Effector memory CD4-positive, alpha-beta T cell (primary cell): ENCODE data around the gene ZNF467.

Experiments used
- DNase-seq, 3 donors: peaks; one replicate each; pipeline ENCODE4 v3.0.0-alpha.2; 2020
- H3K27ac ChIP-seq: 2 replicates; pipeline ENCODE4 v1.7.0; 2013; ENCODE audit warnings: mild to moderate bottlenecking, low read length, moderate library complexity; ENCODE audit not compliant: insufficient read depth, poor library complexity, severe bottlenecking
- H3K27me3 ChIP-seq: replicated peaks from 2 replicates; pipeline ENCODE4 v1.7.0; 2013; ENCODE audit warnings: mild to moderate bottlenecking, low read length; ENCODE audit not compliant: insufficient read depth, control insufficient read depth, poor library complexity, severe bottlenecking
- H3K36me3 ChIP-seq: 2 replicates; pipeline ENCODE4 v1.7.0; 2013; ENCODE audit warnings: mild to moderate bottlenecking, low read length, moderate library complexity; ENCODE audit not compliant: control insufficient read depth, insufficient read depth
- H3K4me1 ChIP-seq: 2 replicates; pipeline ENCODE4 v1.7.0; 2013; ENCODE audit warnings: low read length, mild to moderate bottlenecking; ENCODE audit not compliant: control insufficient read depth, insufficient read depth, poor library complexity, severe bottlenecking
- H3K4me3 ChIP-seq: 2 replicates; pipeline ENCODE4 v1.7.0; 2013; ENCODE audit warnings: low read length, low read depth, mild to moderate bottlenecking; ENCODE audit not compliant: insufficient read depth, poor library complexity, severe bottlenecking
- H3K9me3 ChIP-seq: 2 replicates; pipeline ENCODE4 v1.7.0; 2013; ENCODE audit warnings: mild to moderate bottlenecking, low read length, moderate library complexity; ENCODE audit not compliant: control insufficient read depth
- total RNA-seq, 3 donors: gene quantifications; one replicate each; lab custom pipeline; 2026; lab: John Stamatoyannopoulos, UW

ZNF467 gene, protein sequence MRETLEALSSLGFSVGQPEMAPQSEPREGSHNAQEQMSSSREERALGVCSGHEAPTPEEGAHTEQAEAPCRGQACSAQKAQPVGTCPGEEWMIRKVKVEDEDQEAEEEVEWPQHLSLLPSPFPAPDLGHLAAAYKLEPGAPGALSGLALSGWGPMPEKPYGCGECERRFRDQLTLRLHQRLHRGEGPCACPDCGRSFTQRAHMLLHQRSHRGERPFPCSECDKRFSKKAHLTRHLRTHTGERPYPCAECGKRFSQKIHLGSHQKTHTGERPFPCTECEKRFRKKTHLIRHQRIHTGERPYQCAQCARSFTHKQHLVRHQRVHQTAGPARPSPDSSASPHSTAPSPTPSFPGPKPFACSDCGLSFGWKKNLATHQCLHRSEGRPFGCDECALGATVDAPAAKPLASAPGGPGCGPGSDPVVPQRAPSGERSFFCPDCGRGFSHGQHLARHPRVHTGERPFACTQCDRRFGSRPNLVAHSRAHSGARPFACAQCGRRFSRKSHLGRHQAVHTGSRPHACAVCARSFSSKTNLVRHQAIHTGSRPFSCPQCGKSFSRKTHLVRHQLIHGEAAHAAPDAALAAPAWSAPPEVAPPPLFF
- total RNA-seq, result 1.7 to 3.5 (median 3.3) reads per million in 3 donors

DNA sequence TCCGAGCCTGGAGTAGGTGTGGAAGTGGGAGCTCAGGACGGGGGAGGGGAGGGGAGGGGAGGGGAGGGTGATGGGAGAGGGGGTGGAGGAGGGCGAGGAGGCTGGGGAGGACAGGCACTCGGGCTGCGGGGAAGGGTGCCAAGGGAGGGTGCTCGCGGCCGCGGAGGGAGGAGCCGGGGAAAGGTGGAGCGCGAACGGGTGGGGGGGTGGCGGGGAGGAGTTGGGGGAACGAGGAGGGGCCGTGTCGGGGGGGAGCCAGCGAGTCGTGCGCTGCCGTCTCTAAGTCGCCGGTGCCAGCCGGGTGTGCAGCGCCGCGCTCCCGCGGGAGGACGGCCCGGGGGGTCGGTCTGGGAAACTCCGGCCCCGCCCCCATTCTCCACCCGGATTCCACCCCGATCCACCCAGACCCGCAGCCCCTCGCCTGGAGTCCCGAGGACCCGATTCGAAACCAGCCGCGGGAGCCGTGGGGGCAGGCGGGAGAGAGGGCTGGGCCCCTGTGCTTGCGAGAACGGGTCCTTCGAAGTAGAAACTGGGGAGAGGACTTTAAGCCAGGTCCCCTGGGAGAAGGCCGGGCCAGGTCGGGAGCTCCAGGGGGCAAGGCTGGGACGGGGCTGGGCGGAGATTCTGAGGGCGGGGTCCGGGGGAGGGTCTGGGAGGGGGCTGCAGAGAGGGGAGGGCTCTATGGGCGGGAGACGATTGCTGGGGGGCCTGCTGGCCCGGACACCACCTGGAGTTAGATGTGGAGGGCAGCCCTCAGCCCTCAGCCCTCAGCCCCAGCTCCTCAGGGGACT, at the start of gene ZNF467:
TSS of gene ZNF467 (minus strand) at position 143 of the 791 bp plus-strand sequence. CDS start 2,556 bp downstream, outside the sequence.
- Histone ChIP-seq H3K36me3 (no peaks in the 10 kb centered on the region), H3K4me1 (peaks cover 12% of the 10 kb centered on the region), H3K9me3 (no peaks in the 10 kb centered on the region), H3K4me3 (peak within 1 kb of the TSS; percentile 85), H3K27me3 (no peaks in the 10 kb centered on the region), H3K27ac (peak within 1 kb of the TSS; percentile 11)
- DNase-seq, result peak; percentile 23 to 43 (median 33)

DNA sequence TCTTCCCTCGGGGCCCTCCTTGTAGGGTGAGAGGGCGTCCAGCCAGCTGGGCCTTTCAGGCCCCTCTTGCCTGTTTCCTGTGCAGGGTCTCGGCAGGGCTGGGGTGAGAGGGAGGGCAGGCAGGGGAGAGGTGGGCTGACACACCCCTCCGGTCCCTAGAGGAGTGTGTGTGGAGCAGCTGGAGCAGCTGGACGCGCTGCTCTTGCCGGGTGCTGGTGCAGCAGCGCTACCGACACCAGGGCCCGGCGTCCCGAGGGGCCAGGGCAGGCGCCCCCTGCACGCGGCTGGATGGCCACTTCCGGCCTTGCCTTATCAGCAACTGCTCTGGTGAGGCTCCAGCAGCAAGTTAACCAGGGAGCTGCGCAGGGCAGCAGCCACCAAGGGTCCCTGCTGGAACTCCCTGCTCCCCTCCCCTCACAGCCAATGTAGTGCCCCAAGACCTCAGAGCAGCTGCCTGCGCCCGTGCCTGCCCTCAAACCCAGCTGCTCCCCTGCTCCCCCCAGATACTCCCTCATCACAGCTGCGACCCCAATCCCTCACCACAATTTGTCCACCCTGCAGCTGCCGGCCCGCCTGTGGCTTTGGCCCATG, 49.1 kb upstream of the ZNF467 start:
- Histone ChIP-seq H3K4me3 (no peak overlapping the region), H3K9me3 (no peaks in the 10 kb centered on the region), H3K36me3 (no peaks in the 10 kb centered on the region), H3K27me3 (no peaks in the 10 kb centered on the region), H3K4me1 (no peaks in the 10 kb centered on the region), H3K27ac (no peak overlapping the region)
- no peak for DNase-seq

DNA sequence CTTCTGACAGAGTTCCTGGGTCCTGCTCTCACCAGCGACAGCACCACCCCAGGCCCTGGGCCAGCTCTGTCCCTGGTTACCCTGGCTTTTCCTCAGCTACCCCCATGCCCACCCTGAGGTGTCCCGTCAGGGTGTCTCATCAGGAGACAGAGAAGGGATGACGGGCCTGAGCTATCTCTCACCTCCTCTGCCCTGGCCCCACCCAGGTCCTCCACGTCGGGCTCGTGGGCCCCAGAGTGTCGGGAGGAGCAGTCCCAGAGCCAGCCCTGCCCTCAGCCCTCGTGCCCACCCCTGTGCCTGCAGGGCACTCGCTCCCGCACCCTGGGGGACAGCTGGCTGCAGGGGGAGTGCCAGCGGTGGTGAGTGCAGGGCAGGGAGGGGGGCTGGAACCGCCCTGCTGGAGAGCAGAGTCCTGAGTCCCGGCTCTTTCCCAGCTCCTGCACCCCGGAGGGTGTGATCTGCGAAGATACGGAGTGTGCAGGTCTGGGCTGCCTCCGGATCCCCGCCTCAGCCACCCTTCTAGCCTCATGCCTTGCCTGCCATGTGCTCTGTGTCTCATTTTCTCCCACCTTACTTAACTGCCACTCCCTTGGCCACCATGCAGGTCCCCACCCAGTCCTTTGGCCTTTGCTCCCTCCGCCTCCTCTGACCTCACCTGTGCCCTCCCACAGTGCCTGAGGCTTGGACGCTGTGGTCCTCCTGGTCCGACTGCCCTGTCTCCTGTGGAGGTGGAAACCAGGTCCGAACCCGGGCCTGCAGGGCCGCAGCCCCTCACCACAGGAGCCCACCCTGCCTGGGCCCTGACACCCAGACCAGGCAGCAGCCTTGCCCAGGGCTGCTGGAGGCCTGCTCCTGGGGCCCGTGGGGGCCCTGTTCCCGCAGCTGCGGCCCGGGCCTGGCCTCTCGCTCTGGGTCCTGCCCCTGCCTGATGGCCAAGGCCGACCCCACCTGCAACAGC, 48.1 kb upstream of the ZNF467 start:
- Histone ChIP-seq H3K4me1 (no peaks in the 10 kb centered on the region), H3K4me3 (no peak overlapping the region), H3K36me3 (no peaks in the 10 kb centered on the region), H3K9me3 (no peaks in the 10 kb centered on the region), H3K27ac (no peak overlapping the region), H3K27me3 (no peaks in the 10 kb centered on the region)
- no peak for DNase-seq

DNA sequence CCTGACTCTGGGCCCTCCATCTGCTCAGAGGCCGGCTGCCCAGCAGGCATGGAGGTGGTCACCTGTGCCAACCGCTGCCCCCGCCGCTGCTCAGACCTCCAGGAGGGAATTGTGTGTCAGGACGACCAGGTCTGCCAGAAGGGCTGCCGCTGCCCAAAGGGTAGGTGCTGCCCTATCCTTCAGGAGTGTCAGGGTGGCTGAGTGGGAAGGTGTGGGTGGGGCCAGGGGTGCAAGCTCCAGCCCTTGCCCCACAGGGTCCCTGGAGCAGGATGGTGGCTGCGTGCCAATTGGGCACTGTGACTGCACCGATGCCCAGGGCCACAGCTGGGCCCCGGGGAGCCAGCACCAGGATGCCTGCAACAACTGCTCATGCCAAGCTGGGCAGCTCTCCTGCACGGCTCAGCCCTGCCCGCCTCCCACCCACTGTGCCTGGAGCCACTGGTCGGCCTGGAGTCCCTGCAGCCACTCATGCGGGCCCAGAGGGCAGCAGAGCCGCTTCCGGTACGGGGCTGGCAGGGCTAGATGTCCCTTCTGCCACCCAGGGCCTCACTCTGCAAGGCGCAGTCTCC, 47.3 kb upstream of the ZNF467 start:
- H3K9me3 ChIP-seq, result no peaks in the 10 kb centered on the region
- no peaks in the 10 kb centered on the region for H3K27me3 ChIP-seq
- no peak for DNase-seq

DNA sequence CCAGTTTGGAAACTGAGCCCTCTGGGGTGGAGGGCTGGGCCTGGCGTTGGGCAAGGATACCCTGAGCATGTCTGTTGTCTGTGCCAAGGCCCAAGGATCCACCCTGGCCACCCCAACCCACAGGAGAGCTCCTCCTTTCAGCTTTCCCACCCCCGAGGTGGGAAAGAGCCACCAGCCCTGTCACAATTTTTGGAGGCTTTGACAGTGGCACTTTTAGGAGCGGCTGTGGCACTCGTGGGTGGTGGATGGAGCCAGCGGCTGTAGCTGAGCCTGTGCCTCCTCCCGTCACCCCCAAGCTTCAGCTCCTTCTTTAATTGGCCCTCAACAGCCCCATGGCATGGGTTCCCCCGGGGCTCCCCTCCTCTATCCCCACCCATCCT, 46.6 kb upstream of the ZNF467 start:
- H3K36me3 ChIP-seq, result no peaks in the 10 kb centered on the region
- H3K27me3 ChIP-seq, result no peaks in the 10 kb centered on the region
- DNase-seq, result no peak
- H3K4me1 ChIP-seq, result no peaks in the 10 kb centered on the region
- H3K9me3 ChIP-seq, result no peaks in the 10 kb centered on the region
- no peak overlapping the region for H3K4me3 ChIP-seq
- no peak overlapping the region for H3K27ac ChIP-seq

More for the DNA sequence above, 47.3 kb upstream of the ZNF467 start:
- Histone ChIP-seq H3K4me3 (no peak overlapping the region), H3K27ac (no peak overlapping the region), H3K4me1 (no peaks in the 10 kb centered on the region), H3K36me3 (no peaks in the 10 kb centered on the region)

DNA sequence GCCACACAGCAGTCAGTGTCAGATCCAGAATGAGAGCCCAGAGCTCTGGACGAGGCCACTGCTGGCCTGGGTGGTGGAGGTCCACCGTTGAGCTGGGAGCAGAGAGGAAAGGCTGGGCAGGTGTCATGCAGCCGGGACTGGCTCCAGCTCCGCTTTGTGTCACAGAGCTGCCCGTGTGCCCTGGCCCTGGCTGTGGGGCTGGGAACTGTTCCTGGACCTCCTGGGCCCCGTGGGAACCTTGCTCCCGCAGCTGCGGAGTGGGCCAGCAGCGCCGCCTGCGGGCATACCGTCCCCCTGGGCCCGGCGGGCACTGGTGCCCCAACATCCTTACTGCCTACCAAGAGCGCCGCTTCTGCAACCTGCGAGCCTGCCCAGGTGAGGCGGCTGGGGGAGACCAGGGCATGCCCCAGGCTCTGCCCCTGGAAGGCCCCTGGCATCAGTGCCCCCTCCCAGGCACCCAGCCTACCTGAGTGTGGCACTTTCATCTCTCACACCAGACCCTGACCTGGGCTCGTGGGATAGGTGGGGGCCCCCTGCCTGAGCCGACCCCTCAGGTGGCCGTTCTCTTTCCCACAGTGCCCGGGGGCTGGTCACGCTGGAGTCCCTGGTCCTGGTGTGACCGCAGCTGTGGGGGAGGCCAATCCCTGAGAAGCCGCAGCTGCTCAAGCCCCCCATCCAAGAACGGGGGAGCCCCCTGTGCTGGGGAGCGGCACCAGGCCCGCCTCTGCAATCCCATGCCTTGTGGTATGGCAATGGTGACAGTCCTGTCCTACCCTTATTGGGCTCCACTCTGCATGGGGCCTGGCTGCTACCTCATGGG, 46.0 kb upstream of the ZNF467 start:
- Histone ChIP-seq H3K9me3 (no peaks in the 10 kb centered on the region), H3K4me3 (no peak overlapping the region), H3K36me3 (no peaks in the 10 kb centered on the region), H3K27me3 (no peaks in the 10 kb centered on the region), H3K27ac (no peak overlapping the region), H3K4me1 (no peaks in the 10 kb centered on the region)
- DNase-seq, result no peak

DNA sequence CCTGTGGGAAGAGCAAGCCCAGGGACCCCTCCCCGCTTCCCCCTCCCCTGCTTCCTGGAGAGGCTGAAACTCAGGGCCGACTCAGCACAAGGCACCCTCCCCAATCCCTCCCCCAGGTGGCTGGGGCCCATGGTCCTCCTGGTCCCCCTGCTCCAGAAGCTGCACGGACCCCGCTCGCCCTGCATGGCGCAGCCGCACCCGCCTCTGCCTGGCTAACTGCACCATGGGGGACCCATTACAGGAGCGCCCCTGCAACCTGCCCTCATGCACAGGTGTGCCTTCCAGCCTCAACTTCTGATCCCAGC, 45.1 kb upstream of the ZNF467 start:
- no peaks in the 10 kb centered on the region for H3K9me3 ChIP-seq
- no peaks in the 10 kb centered on the region for H3K36me3 ChIP-seq
- H3K4me3 ChIP-seq, result no peak overlapping the region
- no peaks in the 10 kb centered on the region for H3K4me1 ChIP-seq
- no peaks in the 10 kb centered on the region for H3K27me3 ChIP-seq
- H3K27ac ChIP-seq, result no peak overlapping the region
- no peak for DNase-seq

DNA sequence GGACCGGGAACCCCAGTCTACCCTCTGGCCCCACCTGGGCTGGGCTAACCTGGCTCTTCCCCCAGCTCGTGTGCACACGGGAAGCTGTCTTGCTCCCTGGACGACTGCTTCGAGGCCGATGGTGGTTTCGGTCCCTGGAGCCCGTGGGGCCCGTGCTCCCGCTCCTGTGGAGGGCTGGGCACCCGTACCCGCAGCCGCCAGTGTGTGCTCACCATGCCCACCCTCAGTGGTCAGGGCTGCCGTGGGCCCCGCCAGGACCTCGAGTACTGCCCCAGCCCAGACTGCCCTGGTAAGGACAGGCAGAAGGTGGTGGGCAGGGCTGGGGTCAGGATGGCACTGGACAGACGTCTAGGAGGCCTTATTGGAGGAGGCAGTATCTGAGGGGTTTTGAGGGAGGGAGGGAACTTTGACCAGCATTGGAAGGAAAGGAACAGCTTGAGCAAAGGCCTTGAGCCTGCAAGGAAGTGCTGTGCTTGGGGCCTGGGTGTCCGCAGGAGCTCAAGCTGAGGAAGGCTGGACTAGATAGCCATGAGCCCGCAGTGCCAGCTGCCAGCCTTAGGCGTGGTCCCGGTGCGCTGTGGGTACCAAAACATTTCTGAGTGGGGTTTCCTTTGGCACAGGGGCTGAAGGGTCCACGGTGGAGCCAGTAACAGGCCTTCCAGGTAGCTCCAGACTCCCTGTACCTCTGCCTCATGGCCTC, 44.6 kb upstream of the ZNF467 start:
- H3K4me1 ChIP-seq, result no peaks in the 10 kb centered on the region
- no peak overlapping the region for H3K27ac ChIP-seq
- no peaks in the 10 kb centered on the region for H3K9me3 ChIP-seq
- H3K27me3 ChIP-seq, result no peaks in the 10 kb centered on the region
- DNase-seq, result no peak
- no peak overlapping the region for H3K4me3 ChIP-seq
- no peaks in the 10 kb centered on the region for H3K36me3 ChIP-seq
